Measurements from ENCODE around the gene LILRB2. TPM values are rescaled to one million over a fixed set of nuclear protein-coding genes. Genes with fewer than 3 reads are reported as not detected.
"Not testable (repeated sequence)": the region's sequence is repeated elsewhere in the genome, so short reads cannot be mapped to it uniquely, and the experiment has no call there.

LILRB2 gene
- polyA plus RNA-seq, 1 donor, result 2.6 TPM

GRCh38 chr19:54274516-54274915 lies 6.4 kb downstream of the LILRB2 start:
- H3K27ac ChIP-seq (ENCODE audit: low read length); H3K9me3 ChIP-seq (ENCODE audit: control insufficient read depth, low read depth, low read length); H3K36me3 ChIP-seq (ENCODE audit: control insufficient read depth, insufficient read depth, low read length); DNase-seq; H3K4me1 ChIP-seq (ENCODE audit: control insufficient read depth, insufficient read depth, low read length); H3K27me3 ChIP-seq (ENCODE audit: control insufficient read depth, insufficient read depth, low read length); H3K4me3 ChIP-seq (ENCODE audit: low read length): not testable (repeated sequence)
- no CpG with 5 or more reads among the region's 9 CpGs for WGBS (ENCODE audit: insufficient coverage, low lambda C conversion rate)

GRCh38 chr19:54273821-54274220 lies 7.1 kb downstream of the LILRB2 start:
- Histone ChIP-seq H3K9me3 (ENCODE audit: control insufficient read depth, low read depth, low read length) (no peaks in the 10 kb centered on the region), H3K27ac (ENCODE audit: low read length) (no peak overlapping the region), H3K27me3 (ENCODE audit: control insufficient read depth, insufficient read depth, low read length) (no peaks in the 10 kb centered on the region), H3K36me3 (ENCODE audit: control insufficient read depth, insufficient read depth, low read length) (no peaks in the 10 kb centered on the region), H3K4me3 (ENCODE audit: low read length) (no peak overlapping the region), H3K4me1 (ENCODE audit: control insufficient read depth, insufficient read depth, low read length) (no peaks in the 10 kb centered on the region)
- DNase-seq, result no peak
- no CpG with 5 or more reads among the region's 3 CpGs for WGBS (ENCODE audit: insufficient coverage, low lambda C conversion rate)

- H3K27ac ChIP-seq (ENCODE audit: low read length); H3K9me3 ChIP-seq (ENCODE audit: control insufficient read depth, low read depth, low read length); H3K4me1 ChIP-seq (ENCODE audit: control insufficient read depth, insufficient read depth, low read length); H3K4me3 ChIP-seq (ENCODE audit: low read length); DNase-seq; H3K27me3 ChIP-seq (ENCODE audit: control insufficient read depth, insufficient read depth, low read length); H3K36me3 ChIP-seq (ENCODE audit: control insufficient read depth, insufficient read depth, low read length): not testable (repeated sequence)
- WGBS (ENCODE audit: insufficient coverage, low lambda C conversion rate), result no CpG with 5 or more reads among the region's 5 CpGs
Measured at GRCh38 chr19:54272181-54272580, 8.7 kb downstream of the LILRB2 start.

- H3K27me3 ChIP-seq (ENCODE audit: control insufficient read depth, insufficient read depth, low read length); H3K9me3 ChIP-seq (ENCODE audit: control insufficient read depth, low read depth, low read length); H3K36me3 ChIP-seq (ENCODE audit: control insufficient read depth, insufficient read depth, low read length); H3K4me1 ChIP-seq (ENCODE audit: control insufficient read depth, insufficient read depth, low read length); DNase-seq; H3K4me3 ChIP-seq (ENCODE audit: low read length); H3K27ac ChIP-seq (ENCODE audit: low read length): not testable (repeated sequence)
- WGBS (ENCODE audit: insufficient coverage, low lambda C conversion rate), result no CpG with 5 or more reads among the region's 4 CpGs
Measured at GRCh38 chr19:54271587-54271986, 9.3 kb downstream of the LILRB2 start.

GRCh38 chr19:54271106-54271505 lies 9.8 kb downstream of the LILRB2 start:
- no peak overlapping the region for H3K4me3 ChIP-seq (ENCODE audit: low read length)
- WGBS (ENCODE audit: insufficient coverage, low lambda C conversion rate), result no CpG with 5 or more reads among the region's 8 CpGs
- H3K4me1 ChIP-seq (ENCODE audit: control insufficient read depth, insufficient read depth, low read length), result no peaks in the 10 kb centered on the region
- no peaks in the 10 kb centered on the region for H3K27me3 ChIP-seq (ENCODE audit: control insufficient read depth, insufficient read depth, low read length)
- H3K27ac ChIP-seq (ENCODE audit: low read length), result no peak overlapping the region
- no peaks in the 10 kb centered on the region for H3K36me3 ChIP-seq (ENCODE audit: control insufficient read depth, insufficient read depth, low read length)
- no peak for DNase-seq
- H3K9me3 ChIP-seq (ENCODE audit: control insufficient read depth, low read depth, low read length), result no peaks in the 10 kb centered on the region

GRCh38 chr19:54268936-54269335 lies 12.0 kb downstream of the LILRB2 start:
- H3K4me3 ChIP-seq (ENCODE audit: low read length), result no peak overlapping the region
- H3K9me3 ChIP-seq (ENCODE audit: control insufficient read depth, low read depth, low read length), result no peaks in the 10 kb centered on the region
- DNase-seq, result no peak
- no peaks in the 10 kb centered on the region for H3K27me3 ChIP-seq (ENCODE audit: control insufficient read depth, insufficient read depth, low read length)
- no peaks in the 10 kb centered on the region for H3K4me1 ChIP-seq (ENCODE audit: control insufficient read depth, insufficient read depth, low read length)
- no peak overlapping the region for H3K27ac ChIP-seq (ENCODE audit: low read length)
- WGBS (ENCODE audit: insufficient coverage, low lambda C conversion rate), result 67% methylated on average over 2 of the region's 2 CpGs
- no peaks in the 10 kb centered on the region for H3K36me3 ChIP-seq (ENCODE audit: control insufficient read depth, insufficient read depth, low read length)

GRCh38 chr19:54266133-54266532 lies 14.8 kb downstream of the LILRB2 start:
- Histone ChIP-seq H3K4me1 (ENCODE audit: control insufficient read depth, insufficient read depth, low read length) (no peaks in the 10 kb centered on the region), H3K9me3 (ENCODE audit: control insufficient read depth, low read depth, low read length) (no peaks in the 10 kb centered on the region), H3K4me3 (ENCODE audit: low read length) (no peak overlapping the region), H3K27ac (ENCODE audit: low read length) (no peak overlapping the region), H3K36me3 (ENCODE audit: control insufficient read depth, insufficient read depth, low read length) (no peaks in the 10 kb centered on the region), H3K27me3 (ENCODE audit: control insufficient read depth, insufficient read depth, low read length) (no peaks in the 10 kb centered on the region)
- no CpG with 5 or more reads among the region's 6 CpGs for WGBS (ENCODE audit: insufficient coverage, low lambda C conversion rate)
- DNase-seq, result peak; percentile 40 to 46

- WGBS (ENCODE audit: insufficient coverage, low lambda C conversion rate), result no CpG with 5 or more reads among the region's 2 CpGs
- Histone ChIP-seq H3K9me3 (ENCODE audit: control insufficient read depth, low read depth, low read length) (no peaks in the 10 kb centered on the region), H3K27me3 (ENCODE audit: control insufficient read depth, insufficient read depth, low read length) (peaks cover 3% of the 10 kb centered on the region), H3K36me3 (ENCODE audit: control insufficient read depth, insufficient read depth, low read length) (no peaks in the 10 kb centered on the region), H3K27ac (ENCODE audit: low read length) (no peak overlapping the region), H3K4me1 (ENCODE audit: control insufficient read depth, insufficient read depth, low read length) (no peaks in the 10 kb centered on the region), H3K4me3 (ENCODE audit: low read length) (no peak overlapping the region)
- DNase-seq, result no peak
Measured at GRCh38 chr19:54262470-54262869, 18.4 kb downstream of the LILRB2 start.

- H3K4me1 ChIP-seq (ENCODE audit: control insufficient read depth, insufficient read depth, low read length), result no peaks in the 10 kb centered on the region
- no peak for DNase-seq
- no CpG with 5 or more reads among the region's 11 CpGs for WGBS (ENCODE audit: insufficient coverage, low lambda C conversion rate)
Measured at GRCh38 chr19:54262066-54262465, 18.8 kb downstream of the LILRB2 start.

GRCh38 chr19:54257116-54257480 lies 23.8 kb downstream of the LILRB2 start, which contains the start of gene LILRB5:
Gene LILRB5 (minus strand): TSS chr19:54257273. CDS start chr19:54257193, 80 bp downstream.
- Histone ChIP-seq H3K36me3 (ENCODE audit: control insufficient read depth, insufficient read depth, low read length) (no peaks in the 10 kb centered on the region), H3K27me3 (ENCODE audit: control insufficient read depth, insufficient read depth, low read length) (peaks cover 16% of the 10 kb centered on the region), H3K27ac (ENCODE audit: low read length) (no peak within 1 kb of the TSS), H3K4me1 (ENCODE audit: control insufficient read depth, insufficient read depth, low read length) (no peaks in the 10 kb centered on the region), H3K4me3 (ENCODE audit: low read length) (no peak within 1 kb of the TSS), H3K9me3 (ENCODE audit: control insufficient read depth, low read depth, low read length) (no peaks in the 10 kb centered on the region)
- no CpG with 5 or more reads among the region's 9 CpGs for WGBS (ENCODE audit: insufficient coverage, low lambda C conversion rate)
- DNase-seq, result no peak

More at GRCh38 chr19:54262066-54262465, 18.8 kb downstream of the LILRB2 start:
- Histone ChIP-seq H3K9me3 (ENCODE audit: control insufficient read depth, low read depth, low read length) (no peaks in the 10 kb centered on the region), H3K36me3 (ENCODE audit: control insufficient read depth, insufficient read depth, low read length) (no peaks in the 10 kb centered on the region), H3K4me3 (ENCODE audit: low read length) (no peak overlapping the region), H3K27me3 (ENCODE audit: control insufficient read depth, insufficient read depth, low read length) (peaks cover 3% of the 10 kb centered on the region), H3K27ac (ENCODE audit: low read length) (no peak overlapping the region)

GRCh38 chr19:54256250-54257115 lies 24.4 kb downstream of the LILRB2 start:
- H3K27ac ChIP-seq (ENCODE audit: low read length), result no peak overlapping the region
- no peaks in the 10 kb centered on the region for H3K4me1 ChIP-seq (ENCODE audit: control insufficient read depth, insufficient read depth, low read length)
- no peaks in the 10 kb centered on the region for H3K9me3 ChIP-seq (ENCODE audit: control insufficient read depth, low read depth, low read length)
- no peak overlapping the region for H3K4me3 ChIP-seq (ENCODE audit: low read length)
- peaks cover 16% of the 10 kb centered on the region for H3K27me3 ChIP-seq (ENCODE audit: control insufficient read depth, insufficient read depth, low read length)
- no peaks in the 10 kb centered on the region for H3K36me3 ChIP-seq (ENCODE audit: control insufficient read depth, insufficient read depth, low read length)
- WGBS (ENCODE audit: insufficient coverage, low lambda C conversion rate), result no CpG with 5 or more reads among the region's 19 CpGs
- DNase-seq, result no peak
